ENCODE measurements around the gene NKTR.

DNA sequence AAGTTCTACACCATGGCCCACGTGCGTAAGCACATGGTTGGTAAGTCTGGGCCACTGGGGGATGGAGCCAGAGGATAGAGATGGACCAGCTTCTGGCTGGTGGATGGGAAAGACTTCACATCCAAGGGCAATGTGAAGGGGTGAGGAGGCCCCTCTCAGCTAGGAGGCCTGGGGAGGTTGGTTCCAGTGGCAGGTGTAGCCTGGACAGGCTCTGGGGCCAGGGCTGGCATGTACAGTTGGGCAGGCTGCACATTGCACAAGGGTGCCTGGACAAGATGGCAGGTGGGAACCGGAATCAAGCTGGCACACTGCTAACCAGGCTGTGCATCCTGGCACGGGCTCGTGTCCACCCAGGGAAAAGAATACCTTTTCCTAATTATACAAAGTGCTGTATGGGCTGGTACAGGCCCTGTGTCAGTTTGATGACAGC, 61.1 kb downstream of the NKTR start:
- TF ChIP-seq, protein P1, sequence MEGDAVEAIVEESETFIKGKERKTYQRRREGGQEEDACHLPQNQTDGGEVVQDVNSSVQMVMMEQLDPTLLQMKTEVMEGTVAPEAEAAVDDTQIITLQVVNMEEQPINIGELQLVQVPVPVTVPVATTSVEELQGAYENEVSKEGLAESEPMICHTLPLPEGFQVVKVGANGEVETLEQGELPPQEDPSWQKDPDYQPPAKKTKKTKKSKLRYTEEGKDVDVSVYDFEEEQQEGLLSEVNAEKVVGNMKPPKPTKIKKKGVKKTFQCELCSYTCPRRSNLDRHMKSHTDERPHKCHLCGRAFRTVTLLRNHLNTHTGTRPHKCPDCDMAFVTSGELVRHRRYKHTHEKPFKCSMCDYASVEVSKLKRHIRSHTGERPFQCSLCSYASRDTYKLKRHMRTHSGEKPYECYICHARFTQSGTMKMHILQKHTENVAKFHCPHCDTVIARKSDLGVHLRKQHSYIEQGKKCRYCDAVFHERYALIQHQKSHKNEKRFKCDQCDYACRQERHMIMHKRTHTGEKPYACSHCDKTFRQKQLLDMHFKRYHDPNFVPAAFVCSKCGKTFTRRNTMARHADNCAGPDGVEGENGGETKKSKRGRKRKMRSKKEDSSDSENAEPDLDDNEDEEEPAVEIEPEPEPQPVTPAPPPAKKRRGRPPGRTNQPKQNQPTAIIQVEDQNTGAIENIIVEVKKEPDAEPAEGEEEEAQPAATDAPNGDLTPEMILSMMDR (IDR thresholded peaks at IDR 0.05) = no peak
- TF ChIP-seq POLR2A (IDR thresholded peaks at IDR 0.05) = no peak

Data from lower leg skin (tissue), 3 donors.